ENCODE measurements around the gene FADS1. TPM values are rescaled to one million over a fixed set of nuclear protein-coding genes. Genes with fewer than 3 reads are reported as not detected.
A peak's percentile ranks its signal among the peaks of the same experiment; 100 is the strongest.

The FADS1 gene
- total RNA-seq, 6 donors from 2014 or later = 38.8 to 63.7 (median 53.2) TPM

DNA sequence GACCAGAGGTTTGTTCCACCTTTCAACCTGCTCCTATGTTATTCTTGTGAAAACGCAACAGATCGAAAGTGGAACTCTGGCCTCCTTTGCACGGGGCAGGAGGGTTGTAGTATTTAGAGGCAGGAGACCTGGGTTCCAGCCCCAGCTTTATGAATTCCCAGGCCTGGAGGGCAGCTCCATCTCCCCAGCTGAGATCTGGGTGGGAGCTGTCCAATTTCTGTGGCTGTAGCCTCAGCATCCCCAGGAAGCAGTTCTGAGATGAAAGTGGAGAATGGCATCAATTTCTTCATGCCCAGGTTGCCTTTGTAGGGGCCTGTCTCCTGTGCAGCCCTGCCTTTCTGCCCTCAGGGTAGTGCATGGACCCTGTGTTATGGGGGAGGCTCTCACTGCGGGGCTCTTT, 15.4 kb upstream of the FADS1 start:
- no peak overlapping the region for H3K4me3 ChIP-seq
- DNase-seq (no peak), ATAC-seq (ENCODE audit: low FRiP score in 2 of 2) (no peak)
- peaks cover 35 to 60% (median 54%) of the 10 kb centered on the region in 4 donors for H3K4me1 ChIP-seq
- no peaks in the 10 kb centered on the region for H3K9me3 ChIP-seq
- H3K27me3 ChIP-seq = peaks cover 0 to 2% (median 0%) of the 10 kb centered on the region in 4 donors
- 90 to 94% methylated on average over 3 to 4 of the region's 4 CpGs for WGBS, 2 donors
- TF ChIP-seq, protein P1, sequence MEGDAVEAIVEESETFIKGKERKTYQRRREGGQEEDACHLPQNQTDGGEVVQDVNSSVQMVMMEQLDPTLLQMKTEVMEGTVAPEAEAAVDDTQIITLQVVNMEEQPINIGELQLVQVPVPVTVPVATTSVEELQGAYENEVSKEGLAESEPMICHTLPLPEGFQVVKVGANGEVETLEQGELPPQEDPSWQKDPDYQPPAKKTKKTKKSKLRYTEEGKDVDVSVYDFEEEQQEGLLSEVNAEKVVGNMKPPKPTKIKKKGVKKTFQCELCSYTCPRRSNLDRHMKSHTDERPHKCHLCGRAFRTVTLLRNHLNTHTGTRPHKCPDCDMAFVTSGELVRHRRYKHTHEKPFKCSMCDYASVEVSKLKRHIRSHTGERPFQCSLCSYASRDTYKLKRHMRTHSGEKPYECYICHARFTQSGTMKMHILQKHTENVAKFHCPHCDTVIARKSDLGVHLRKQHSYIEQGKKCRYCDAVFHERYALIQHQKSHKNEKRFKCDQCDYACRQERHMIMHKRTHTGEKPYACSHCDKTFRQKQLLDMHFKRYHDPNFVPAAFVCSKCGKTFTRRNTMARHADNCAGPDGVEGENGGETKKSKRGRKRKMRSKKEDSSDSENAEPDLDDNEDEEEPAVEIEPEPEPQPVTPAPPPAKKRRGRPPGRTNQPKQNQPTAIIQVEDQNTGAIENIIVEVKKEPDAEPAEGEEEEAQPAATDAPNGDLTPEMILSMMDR (IDR thresholded peaks at IDR 0.05) = no peak
- no peak for TF ChIP-seq EP300 (IDR thresholded peaks at IDR 0.05)
- TF ChIP-seq POLR2A (IDR thresholded peaks at IDR 0.05) = no peak
- no peak for TF ChIP-seq POLR2AphosphoS5 (IDR thresholded peaks at IDR 0.05)
- no peaks in the 10 kb centered on the region for H3K36me3 ChIP-seq
- H3K27ac ChIP-seq = peak overlapping the region in 1 of 4 donors; percentile 71

DNA sequence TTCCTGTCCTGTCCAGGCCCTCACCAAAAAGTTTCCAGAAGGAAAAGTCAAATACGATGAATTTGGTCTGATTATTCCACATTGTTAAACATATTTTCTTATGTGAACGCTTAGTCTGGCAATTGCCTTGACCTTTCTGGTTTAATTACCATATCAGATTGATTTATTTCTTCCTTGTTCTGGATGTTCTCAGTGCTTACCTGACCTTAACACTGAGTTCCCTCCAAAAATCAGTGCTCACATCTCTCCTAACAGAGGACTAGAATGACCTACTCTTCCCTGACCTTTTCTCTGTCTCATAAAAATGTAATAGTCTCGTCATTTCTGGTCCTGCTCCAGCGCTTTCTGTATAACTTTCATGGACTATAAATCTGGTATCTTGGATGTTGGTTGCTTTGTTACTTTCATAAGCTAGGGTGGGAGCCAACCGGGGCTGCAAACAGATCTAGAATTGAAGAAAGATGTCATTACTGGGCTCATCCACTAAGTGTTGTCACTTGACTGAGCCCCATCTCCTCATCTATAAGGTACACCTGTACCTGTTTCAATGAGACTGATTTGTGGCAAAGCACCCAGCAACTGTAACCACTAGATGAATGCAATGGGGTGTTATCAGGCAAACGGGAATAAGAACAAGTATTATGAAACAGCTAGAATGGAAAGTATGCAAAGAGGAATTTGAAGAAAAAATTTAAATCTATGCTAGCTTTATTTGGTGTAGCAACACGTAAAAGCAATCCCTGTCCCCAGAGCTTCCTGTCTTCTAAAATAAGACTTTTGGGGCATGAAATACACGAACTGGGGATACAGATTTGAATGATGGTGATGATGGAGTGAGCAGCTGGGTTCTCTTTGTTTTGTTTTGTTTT, 13.7 kb upstream of the FADS1 start:
- H3K4me3 ChIP-seq = peak overlapping the region in 2 of 4 donors; percentile 60 to 64
- WGBS, 2 donors = 49 to 54% methylated on average over 8 of the region's 8 CpGs
- no peak for TF ChIP-seq POLR2A (IDR thresholded peaks at IDR 0.05)
- TF ChIP-seq, protein P1 (IDR thresholded peaks at IDR 0.05) = no peak
- TF ChIP-seq POLR2AphosphoS5 (IDR thresholded peaks at IDR 0.05) = no peak
- no peak for TF ChIP-seq EP300 (IDR thresholded peaks at IDR 0.05)
- H3K27me3 ChIP-seq = peaks cover 0 to 2% (median 0%) of the 10 kb centered on the region in 4 donors
- peaks cover 35 to 65% (median 58%) of the 10 kb centered on the region in 4 donors for H3K4me1 ChIP-seq
- peak overlapping the region; percentile 35 to 86 (median 38) for H3K27ac ChIP-seq
- H3K9me3 ChIP-seq = no peaks in the 10 kb centered on the region
- no peak for ATAC-seq (ENCODE audit: low FRiP score in 2 of 2)
- DNase-seq = no peak
- H3K36me3 ChIP-seq = no peaks in the 10 kb centered on the region

DNA sequence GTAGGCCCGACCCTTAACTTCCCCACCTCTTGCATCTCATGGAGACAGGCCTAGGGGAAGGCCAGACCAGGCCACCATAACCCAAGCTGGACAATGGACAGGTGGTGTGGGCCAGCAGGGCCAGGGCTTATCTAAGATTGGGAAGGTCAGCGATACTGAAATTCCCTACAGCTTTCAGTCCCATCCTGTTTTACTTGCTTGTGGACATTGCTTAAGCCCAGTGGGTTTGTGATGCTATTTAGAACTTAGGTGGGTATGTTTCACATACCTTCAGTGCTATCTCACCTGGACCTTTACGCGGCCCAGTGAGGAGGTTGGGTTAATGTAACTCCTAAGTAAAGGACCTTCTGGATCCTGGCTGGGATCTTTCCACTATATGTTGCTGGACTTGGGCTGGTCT, 13.0 kb upstream of the FADS1 start:
- WGBS, 2 donors = 79 to 86% methylated on average over 4 of the region's 4 CpGs
- no peaks in the 10 kb centered on the region for H3K9me3 ChIP-seq
- H3K4me1 ChIP-seq = peaks cover 29 to 59% (median 52%) of the 10 kb centered on the region in 4 donors
- peak overlapping the region in 3 of 4 donors; percentile 60 to 66 (median 64) for H3K4me3 ChIP-seq
- ATAC-seq (ENCODE audit: low FRiP score in 2 of 2) (no peak), DNase-seq (no peak)
- H3K36me3 ChIP-seq = no peaks in the 10 kb centered on the region
- peaks cover 0 to 2% (median 0%) of the 10 kb centered on the region in 4 donors for H3K27me3 ChIP-seq
- H3K27ac ChIP-seq = peak overlapping the region in 2 of 4 donors; percentile 86 to 92
- TF ChIP-seq, protein P1 (IDR thresholded peaks at IDR 0.05) = no peak
- TF ChIP-seq POLR2A (IDR thresholded peaks at IDR 0.05) = no peak
- no peak for TF ChIP-seq POLR2AphosphoS5 (IDR thresholded peaks at IDR 0.05)

DNA sequence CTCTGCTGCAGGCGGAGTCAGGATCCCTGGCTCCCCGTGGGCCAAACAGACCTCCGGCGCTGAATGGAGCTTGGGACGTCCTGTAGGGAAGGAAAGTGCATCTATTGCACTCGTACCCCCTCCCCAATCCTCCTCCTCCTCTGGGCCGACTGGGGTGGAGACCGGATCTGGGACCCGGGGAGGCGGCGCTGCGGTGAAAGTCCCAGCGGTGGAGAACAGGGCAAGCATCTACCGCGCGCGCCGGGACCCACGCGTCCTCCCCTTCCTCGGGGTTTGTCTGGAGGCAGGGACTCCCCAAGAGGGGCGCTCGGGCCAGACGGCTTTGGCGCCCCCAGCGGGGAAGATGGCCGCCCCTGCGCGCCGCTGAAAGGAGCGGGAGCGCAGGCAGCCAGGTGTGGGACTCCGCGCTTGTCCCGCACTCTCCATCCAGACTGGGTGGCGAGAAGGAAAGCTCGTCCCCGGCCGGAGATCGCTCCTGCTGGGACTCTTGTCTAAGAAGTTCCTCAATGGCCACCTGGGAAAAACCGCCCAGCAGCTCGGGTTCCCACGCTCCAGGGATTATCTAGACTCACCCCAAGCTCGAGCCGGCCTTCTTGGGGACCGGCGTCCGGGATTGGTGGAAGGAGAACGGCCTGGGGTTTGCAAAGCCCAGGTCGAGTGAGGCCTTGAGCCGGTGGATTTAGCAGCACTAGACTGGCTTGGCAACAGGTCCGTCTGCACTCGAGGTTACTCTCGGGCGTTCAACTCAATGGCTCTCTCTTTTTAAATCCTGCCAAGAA, 12.0 kb upstream of the FADS1 start:
- no peaks in the 10 kb centered on the region for H3K36me3 ChIP-seq
- ATAC-seq (ENCODE audit: low FRiP score in 2 of 2) = peak; percentile 53 to 60
- peak overlapping the region; percentile 15 to 92 (median 86) for H3K27ac ChIP-seq
- peak; percentile 63 to 89 for DNase-seq
- WGBS, 2 donors = 6 to 10% methylated on average over 2 to 32 of the region's 55 CpGs
- H3K27me3 ChIP-seq = peaks cover 0 to 2% (median 0%) of the 10 kb centered on the region in 4 donors
- H3K4me3 ChIP-seq = peak overlapping the region; percentile 0 to 66 (median 62)
- H3K4me1 ChIP-seq = peaks cover 19 to 49% (median 43%) of the 10 kb centered on the region in 4 donors
- peak in 1 of 4 donors; percentile 26 for TF ChIP-seq POLR2A (IDR thresholded peaks at IDR 0.05)
- TF ChIP-seq, protein P1 (IDR thresholded peaks at IDR 0.05) = peak in 4 of 6 experiments; percentile 36 to 54 (median 40)
- TF ChIP-seq EP300 (IDR thresholded peaks at IDR 0.05) = no peak
- no peaks in the 10 kb centered on the region for H3K9me3 ChIP-seq
